ENCODE results near the gene TMEM98. TPM values are rescaled to one million over a fixed set of nuclear protein-coding genes. Genes with fewer than 3 reads are reported as not detected.

TMEM98 gene
- total RNA-seq: 88.8 and 143 TPM in 2 replicates

GRCh38 chr17:32927724-32928585 is at the start of gene TMEM98:
TMEM98 (plus strand) TSS chr17:32928153; CDS start chr17:32931529, 3,376 bp downstream.

Other genes starting within 250 kb of the TMEM98 start
- gene MYO1D, start 51.0 kb upstream of the TMEM98 start, total RNA-seq: 20.6 and 35.2 TPM in 2 replicates
- not detected in 2 replicates for gene SPACA3, start 63.7 kb downstream of the TMEM98 start, total RNA-seq

All from uterine smooth muscle cell (primary cell).